Activated CD4-positive, alpha-beta memory T cell treated with anti-CD3 and anti-CD28 coated beads for 36 hours (primary cell): ENCODE measurements around the gene GALM. TPM values are rescaled to one million over a fixed set of nuclear protein-coding genes. Genes with fewer than 3 reads are reported as not detected.
A peak's percentile ranks its signal among the peaks of the same experiment; 100 is the strongest.

Source experiments
- CTCF ChIA-PET: fragments of 350-600 bp; sonication (Branson Sonifier 250); formaldehyde crosslinking; loops from one replicate; lab custom pipeline; 2021; ENCODE audit warnings: antibody characterized with exemption, inconsistent platforms; lab: Charles Lee
- POLR2A ChIA-PET: fragments of 350-600 bp; sonication (Branson Sonifier 250); formaldehyde crosslinking; loops from one replicate; lab custom pipeline; 2021; ENCODE audit warnings: antibody characterized with exemption; lab: Charles Lee
- DNase-seq: peaks from one replicate; pipeline ENCODE4 v3.0.0-alpha.2; 2020
- H3K27ac Mint-ChIP-seq: one replicate; pipeline ENCODE4 v1.8.0; 2021; ENCODE audit warnings: mixed read lengths
- H3K27me3 Mint-ChIP-seq: one replicate; pipeline ENCODE4 v1.8.0; 2021; ENCODE audit warnings: mixed read lengths
- H3K36me3 Mint-ChIP-seq: one replicate; pipeline ENCODE4 v1.8.0; 2021; ENCODE audit warnings: mixed read lengths
- H3K4me1 Mint-ChIP-seq: one replicate; pipeline ENCODE4 v1.8.0; 2021; ENCODE audit warnings: low read depth, mixed read lengths
- H3K4me3 Mint-ChIP-seq: one replicate; pipeline ENCODE4 v1.8.0; 2021; ENCODE audit warnings: mild to moderate bottlenecking, mixed read lengths
- H3K9me3 Mint-ChIP-seq: one replicate; pipeline ENCODE4 v1.8.0; 2021; ENCODE audit warnings: mixed read lengths
- intact Hi-C: fragments of 100-400 bp; cut with micrococcal nuclease; formaldehyde crosslinking; loops from one replicate; pipeline ENCODE4 v1.15.1; 2023
- total RNA-seq, 2 experiments: library from RNA; stranded (reverse); gene quantifications; one replicate each; pipeline ENCODE4 v1.2.3, GENCODE V29; 2021

The GALM gene
- 10 to 100 TPM; 90.2 to 95.3 TPM for total RNA-seq

DNA sequence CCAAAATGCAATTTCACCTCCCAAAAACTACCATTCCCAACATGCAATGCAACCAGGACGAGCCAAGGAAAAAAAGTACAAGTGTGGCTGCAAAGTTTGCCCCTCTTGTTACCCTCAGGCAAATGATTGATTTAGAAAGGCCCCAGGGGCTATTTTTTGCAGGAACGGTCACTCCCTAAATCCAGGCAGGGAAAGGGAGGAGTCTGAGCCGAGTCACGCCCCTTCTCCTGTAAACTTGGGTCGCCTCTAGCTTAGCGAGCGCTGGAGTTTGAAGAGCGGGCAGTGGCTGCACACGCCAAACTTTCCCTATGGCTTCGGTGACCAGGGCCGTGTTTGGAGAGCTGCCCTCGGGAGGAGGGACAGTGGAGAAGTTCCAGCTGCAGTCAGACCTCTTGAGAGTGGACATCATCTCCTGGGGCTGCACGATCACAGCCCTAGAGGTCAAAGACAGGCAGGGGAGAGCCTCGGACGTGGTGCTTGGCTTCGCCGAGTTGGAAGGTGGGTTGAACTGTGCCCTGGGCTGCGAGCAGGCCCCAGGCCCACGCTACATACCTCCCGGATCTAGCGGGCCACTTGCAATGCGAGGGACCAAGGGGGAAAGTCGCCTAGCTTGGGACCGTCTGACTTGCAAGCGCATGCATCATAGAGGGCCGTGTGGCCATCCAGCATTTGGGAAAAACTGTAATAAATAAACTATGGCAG, at the start of gene GALM:
Gene GALM (plus strand): TSS at position 261 of the 702 bp plus-strand sequence. CDS start 48 bp downstream, at position 309.
- intact Hi-C loops = loop anchor here (2.0 to 10.0 kb wide), 3 partner anchors 25 to 549 kb away; no protein-coding TSS in a partner anchor
- POLR2A ChIA-PET = interaction anchor here (0.5 to 6.4 kb wide), 14 partner anchors 12 to 85 kb away, joined by 3 to 235 read pairs (median 6); partner anchors contain the start of genes HNRNPLL and SRSF7
- Mint-ChIP-seq H3K27ac (peak within 1 kb of the TSS; percentile 97), H3K27me3 (no peaks in the 10 kb centered on the region), H3K9me3 (no peaks in the 10 kb centered on the region), H3K36me3 (peaks cover 34% of the 10 kb centered on the region), H3K4me1 (peaks cover 68% of the 10 kb centered on the region), H3K4me3 (peak within 1 kb of the TSS; percentile 85)
- peak; percentile 82 for DNase-seq
- CTCF ChIA-PET = interaction anchor here (0.7 to 5.6 kb wide), 10 partner anchors 8 to 84 kb away, joined by 3 to 85 read pairs (median 4); partner anchors contain the start of gene HNRNPLL

DNA sequence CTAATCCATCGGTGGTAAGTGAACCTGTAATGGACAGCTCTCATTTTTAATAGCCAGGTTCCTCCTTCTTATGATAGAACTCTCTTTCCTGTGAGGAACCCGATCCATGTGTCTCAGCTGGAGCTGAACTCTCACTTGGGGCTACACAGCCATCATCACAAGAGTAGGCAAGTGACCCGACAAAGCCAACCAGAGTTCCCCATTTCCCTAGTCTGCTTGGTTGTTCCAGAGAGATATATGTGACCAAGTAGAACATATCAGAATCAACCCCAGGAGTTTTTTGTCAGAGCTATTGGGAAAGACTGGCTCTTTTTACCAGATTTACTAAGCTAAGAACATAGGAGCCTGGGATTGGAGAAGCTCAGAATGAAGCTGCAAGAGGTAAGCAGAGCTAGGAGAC, 48.6 kb upstream of the GALM start:
- ChIA-PET CTCF (interaction anchor here (1.6 to 6.8 kb wide), 2 partner anchors 15 to 124 kb away, joined by 4 to 41 read pairs; partner anchors contain the start of gene HNRNPLL), POLR2A (interaction anchor here (1.2 to 1.6 kb wide), 2 partner anchors 9 to 50 kb away, joined by 4 to 6 read pairs; no protein-coding TSS in a partner anchor)
- DNase-seq = no peak
- intact Hi-C loops = no loop called here
- no peaks in the 10 kb centered on the region for H3K27me3 Mint-ChIP-seq
- no peak overlapping the region for H3K27ac Mint-ChIP-seq
- H3K36me3 Mint-ChIP-seq = no peaks in the 10 kb centered on the region
- peaks cover 4% of the 10 kb centered on the region for H3K9me3 Mint-ChIP-seq
- H3K4me1 Mint-ChIP-seq = peaks cover 45% of the 10 kb centered on the region
- no peak overlapping the region for H3K4me3 Mint-ChIP-seq

DNA sequence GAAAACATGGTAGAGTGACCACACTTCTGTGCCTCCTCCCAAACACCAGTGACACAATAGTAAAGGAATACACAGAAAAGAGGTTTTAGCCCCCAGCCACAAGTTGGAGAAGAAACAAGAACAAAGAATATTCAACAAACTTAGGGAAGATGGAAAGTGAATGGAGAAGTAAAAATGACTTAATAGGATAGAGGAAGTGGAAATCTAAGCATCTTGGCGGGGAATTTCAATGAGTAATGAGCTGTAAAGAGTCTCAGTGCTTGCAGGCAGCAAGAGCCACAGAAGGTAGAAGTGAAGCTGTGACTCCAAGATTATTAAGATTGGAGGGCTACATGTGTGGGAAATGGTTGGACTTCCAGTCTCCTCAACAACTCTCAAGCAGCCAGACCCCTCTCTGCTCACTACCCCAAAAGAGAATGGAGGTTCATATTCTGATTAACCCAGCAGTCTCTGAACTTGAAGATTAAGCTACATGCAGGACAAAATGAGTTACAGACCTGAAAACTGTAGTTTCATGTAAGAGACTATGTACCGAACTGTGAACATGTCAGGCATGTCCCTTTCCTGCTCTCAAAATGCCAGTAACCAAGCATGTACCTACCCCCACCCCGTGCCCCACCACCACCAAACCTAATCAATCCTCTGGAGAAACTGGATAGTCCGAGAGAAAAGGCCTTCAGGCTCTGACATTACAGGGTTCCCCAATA, 46.3 kb upstream of the GALM start:
- no peaks in the 10 kb centered on the region for H3K27me3 Mint-ChIP-seq
- ChIA-PET POLR2A (interaction anchor here (0.5 kb wide), 1 partner anchor 72 kb away, joined by 7 read pairs; no protein-coding TSS in a partner anchor), CTCF (interaction anchor here (0.6 to 1.2 kb wide), 2 partner anchors 16 to 69 kb away, joined by 4 to 5 read pairs; no protein-coding TSS in a partner anchor)
- DNase-seq = no peak
- H3K4me3 Mint-ChIP-seq = no peak overlapping the region
- intact Hi-C loops = no loop called here
- H3K36me3 Mint-ChIP-seq = no peaks in the 10 kb centered on the region
- H3K4me1 Mint-ChIP-seq = peaks cover 26% of the 10 kb centered on the region
- no peak overlapping the region for H3K27ac Mint-ChIP-seq
- peaks cover 4% of the 10 kb centered on the region for H3K9me3 Mint-ChIP-seq

DNA sequence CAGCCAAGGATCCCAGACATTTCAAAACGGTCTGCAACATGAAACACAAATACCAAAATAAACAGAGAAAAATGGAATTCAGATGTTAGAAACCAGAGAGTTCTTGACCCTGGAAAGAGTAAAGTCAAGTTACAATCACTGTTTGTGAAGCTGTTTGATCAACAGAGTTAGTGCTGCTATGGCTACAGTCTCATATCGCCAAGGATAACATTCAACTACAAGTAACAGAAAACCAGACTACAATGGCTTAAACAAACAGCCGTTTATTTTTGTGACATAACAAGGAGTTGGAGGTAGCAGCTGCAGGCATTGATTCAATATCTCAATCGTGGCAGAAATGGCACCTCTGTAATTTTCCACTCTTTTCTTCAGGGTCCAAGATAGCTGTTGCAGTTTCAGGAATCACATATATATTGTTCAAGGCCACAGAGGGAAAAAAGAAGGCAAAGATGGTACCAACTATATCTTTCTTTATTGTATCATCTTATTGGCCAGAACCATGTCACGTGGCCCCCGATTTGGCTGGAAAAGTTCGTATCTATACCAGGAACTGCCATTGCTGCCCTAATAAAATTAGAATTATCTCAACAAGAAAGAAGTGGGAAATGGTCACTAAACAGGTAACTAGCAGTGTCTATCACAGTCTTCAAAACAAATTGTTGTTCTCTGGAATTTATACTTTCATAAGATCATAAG, 45.5 kb upstream of the GALM start:
- CTCF ChIA-PET = interaction anchor here (1.2 kb wide), 1 partner anchor 17 kb away, joined by 4 read pairs; no protein-coding TSS in a partner anchor
- no peak overlapping the region for H3K4me3 Mint-ChIP-seq
- POLR2A ChIA-PET = interaction anchor here (0.5 kb wide), 1 partner anchor 71 kb away, joined by 7 read pairs; no protein-coding TSS in a partner anchor
- peaks cover 19% of the 10 kb centered on the region for H3K4me1 Mint-ChIP-seq
- intact Hi-C loops = no loop called here
- no peaks in the 10 kb centered on the region for H3K27me3 Mint-ChIP-seq
- DNase-seq = no peak
- peaks cover 4% of the 10 kb centered on the region for H3K9me3 Mint-ChIP-seq
- H3K36me3 Mint-ChIP-seq = no peaks in the 10 kb centered on the region
- no peak overlapping the region for H3K27ac Mint-ChIP-seq

DNA sequence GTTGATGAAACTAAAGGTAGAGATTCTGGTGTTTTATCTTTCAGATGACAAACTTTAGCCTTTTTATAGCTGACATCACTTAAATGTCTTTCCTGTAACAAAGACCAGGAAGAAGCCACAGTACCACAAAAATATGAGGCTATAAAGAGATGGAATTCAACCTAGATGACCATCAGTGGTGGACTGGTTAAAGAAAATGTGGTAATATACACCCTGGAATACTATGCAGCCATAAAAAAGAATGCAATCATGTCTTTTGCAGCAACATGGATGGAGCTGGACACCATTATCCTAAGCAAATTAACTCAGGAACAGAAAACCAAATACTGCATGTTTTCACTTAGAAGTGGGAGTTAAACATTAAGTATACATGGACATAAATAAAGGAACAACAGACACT, 44.9 kb upstream of the GALM start:
- peaks cover 4% of the 10 kb centered on the region for H3K9me3 Mint-ChIP-seq
- POLR2A ChIA-PET = no interaction called here

DNA sequence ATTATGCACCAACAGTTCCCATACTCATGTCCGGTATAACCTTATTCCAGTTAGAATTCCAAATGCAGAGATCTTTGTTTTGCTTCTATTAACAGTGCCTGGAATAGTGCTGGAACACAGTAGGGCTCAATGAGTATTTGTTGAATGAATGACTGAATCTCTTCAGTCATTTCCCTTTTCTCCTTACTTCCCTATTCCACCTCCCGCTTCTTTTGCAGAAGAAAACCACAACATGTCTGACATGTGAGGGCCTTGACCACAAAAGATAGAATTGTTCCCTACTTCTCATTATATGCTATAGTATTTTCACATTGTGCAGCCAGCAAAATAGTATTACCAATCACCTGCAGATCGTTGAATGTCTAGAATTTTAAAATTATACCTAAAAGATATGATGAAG, 43.7 kb upstream of the GALM start:
- Mint-ChIP-seq H3K27me3 (no peaks in the 10 kb centered on the region), H3K27ac (no peak overlapping the region), H3K4me3 (no peak overlapping the region), H3K4me1 (peaks cover 22% of the 10 kb centered on the region), H3K9me3 (peaks cover 4% of the 10 kb centered on the region), H3K36me3 (no peaks in the 10 kb centered on the region)
- ChIA-PET POLR2A (no interaction called here), CTCF (no interaction called here)
- no peak for DNase-seq
- intact Hi-C loops = no loop called here

More for the DNA sequence above, 44.9 kb upstream of the GALM start:
- no peak overlapping the region for H3K4me3 Mint-ChIP-seq
- CTCF ChIA-PET = no interaction called here
- H3K36me3 Mint-ChIP-seq = no peaks in the 10 kb centered on the region
- intact Hi-C loops = no loop called here
- peaks cover 17% of the 10 kb centered on the region for H3K4me1 Mint-ChIP-seq
- no peak for DNase-seq
- no peaks in the 10 kb centered on the region for H3K27me3 Mint-ChIP-seq
- no peak overlapping the region for H3K27ac Mint-ChIP-seq

DNA sequence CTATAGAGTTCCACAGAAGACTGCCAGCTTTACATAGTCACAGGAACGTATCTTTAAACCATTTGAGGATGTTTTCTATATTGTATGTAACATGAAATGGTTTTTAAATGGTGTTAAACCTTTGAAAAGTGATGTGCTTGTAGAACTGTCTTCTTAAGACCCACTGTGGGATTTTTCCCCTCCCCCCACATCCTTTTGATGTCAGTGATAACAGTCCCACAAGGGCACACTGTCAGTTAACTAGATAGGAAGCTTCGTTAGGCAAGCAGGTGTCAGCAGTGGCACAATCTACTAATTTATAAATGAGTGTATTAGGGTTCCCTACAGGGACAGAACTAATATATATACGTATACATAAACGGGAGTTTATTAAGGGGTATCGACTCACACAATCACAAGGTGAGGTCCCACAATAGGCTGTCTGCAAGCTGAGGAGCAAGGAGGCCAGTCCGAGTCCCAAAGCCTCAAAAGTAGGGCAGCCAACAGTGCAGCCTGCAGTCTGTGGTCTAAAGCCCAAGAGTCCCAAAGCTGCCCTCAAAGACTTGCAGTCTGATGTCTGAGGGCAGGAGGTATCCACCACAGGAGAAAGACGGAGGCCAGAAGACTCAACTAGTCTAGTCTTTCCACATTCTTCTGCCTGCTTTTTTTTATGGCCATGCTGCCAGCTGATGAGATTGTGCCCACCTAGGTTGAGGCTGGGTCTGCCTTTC, 39.4 kb upstream of the GALM start:
- Mint-ChIP-seq H3K4me1 (peaks cover 19% of the 10 kb centered on the region), H3K27me3 (no peaks in the 10 kb centered on the region), H3K36me3 (no peaks in the 10 kb centered on the region), H3K27ac (peak overlapping the region; percentile 54), H3K9me3 (no peaks in the 10 kb centered on the region), H3K4me3 (no peak overlapping the region)
- CTCF ChIA-PET = interaction anchor here (1.3 to 1.5 kb wide), 4 partner anchors 11 to 114 kb away, joined by 3 to 5 read pairs (median 4); no protein-coding TSS in a partner anchor
- POLR2A ChIA-PET = interaction anchor here (1.1 to 1.3 kb wide), 2 partner anchors 9 to 22 kb away, joined by 3 to 4 read pairs; no protein-coding TSS in a partner anchor
- DNase-seq = peak; percentile 43
- intact Hi-C loops = no loop called here

DNA sequence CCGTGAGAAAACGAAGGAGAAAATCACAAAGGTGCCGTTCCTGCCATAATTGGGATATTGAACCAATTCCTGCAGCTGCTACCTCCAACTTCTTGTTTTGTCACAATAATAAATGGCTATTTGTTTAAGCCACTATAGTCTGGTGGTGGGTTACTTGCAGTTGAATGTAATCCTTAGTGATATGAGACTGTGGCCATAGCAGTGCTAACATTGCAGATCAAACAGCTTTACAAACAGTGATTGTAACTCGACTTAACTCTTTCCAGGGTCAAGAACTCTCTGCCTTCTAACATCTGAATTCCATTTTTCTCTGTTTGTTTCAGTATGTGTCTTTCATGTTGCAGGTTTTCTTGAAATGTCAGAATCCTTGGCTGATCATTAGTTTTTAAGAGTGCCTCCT, 38.5 kb upstream of the GALM start:
- H3K36me3 Mint-ChIP-seq = no peaks in the 10 kb centered on the region
- H3K9me3 Mint-ChIP-seq = no peaks in the 10 kb centered on the region
- no peak for DNase-seq
- intact Hi-C loops = no loop called here
- H3K27ac Mint-ChIP-seq = no peak overlapping the region
- POLR2A ChIA-PET = no interaction called here
- H3K4me1 Mint-ChIP-seq = peaks cover 19% of the 10 kb centered on the region
- CTCF ChIA-PET = interaction anchor here (1.3 kb wide), 1 partner anchor 113 kb away, joined by 3 read pairs; no protein-coding TSS in a partner anchor
- no peaks in the 10 kb centered on the region for H3K27me3 Mint-ChIP-seq
- no peak overlapping the region for H3K4me3 Mint-ChIP-seq

DNA sequence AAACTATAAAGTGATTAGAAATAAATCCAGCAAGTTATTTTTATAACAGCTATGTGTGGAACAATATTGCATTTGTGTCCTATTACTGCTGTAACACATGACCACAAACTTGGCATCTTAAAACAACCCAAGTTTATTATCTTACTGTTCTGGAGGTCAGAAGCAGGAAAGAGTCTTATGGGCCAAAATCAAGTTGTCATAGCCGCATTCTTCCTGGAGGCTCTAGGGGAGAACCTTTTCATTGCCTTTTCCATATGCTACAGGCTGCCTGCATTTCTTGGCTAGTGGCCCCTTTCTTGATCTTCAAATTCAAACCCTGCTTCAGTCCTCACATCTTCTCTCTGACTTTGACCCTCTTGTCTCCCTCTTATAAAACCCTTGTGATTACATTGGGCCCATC, 36.2 kb upstream of the GALM start:
- intact Hi-C loops = no loop called here
- Mint-ChIP-seq H3K27ac (no peak overlapping the region), H3K9me3 (no peaks in the 10 kb centered on the region), H3K27me3 (no peaks in the 10 kb centered on the region), H3K4me1 (peaks cover 30% of the 10 kb centered on the region), H3K36me3 (no peaks in the 10 kb centered on the region), H3K4me3 (no peak overlapping the region)
- ChIA-PET CTCF (no interaction called here), POLR2A (no interaction called here)
- DNase-seq = no peak

DNA sequence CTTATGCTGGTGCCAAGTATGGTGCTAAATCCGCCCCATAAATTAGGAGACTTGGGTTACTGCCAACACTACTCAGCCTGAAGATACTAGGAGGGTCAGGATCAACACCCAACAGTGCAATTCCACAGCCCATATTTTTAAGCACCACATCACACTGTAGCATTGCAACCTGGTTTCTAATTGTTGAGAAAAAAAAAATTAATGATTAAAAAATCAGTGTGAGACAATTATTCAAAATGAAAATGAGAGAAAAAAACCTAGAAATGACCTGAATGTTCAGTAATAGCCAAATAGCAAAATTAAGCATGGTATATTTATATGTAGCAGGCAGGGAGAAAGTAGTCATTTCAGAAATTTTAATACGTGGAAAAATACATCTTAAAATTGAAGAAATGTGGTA, 33.9 kb upstream of the GALM start:
- intact Hi-C loops = no loop called here
- CTCF ChIA-PET = no interaction called here

DNA sequence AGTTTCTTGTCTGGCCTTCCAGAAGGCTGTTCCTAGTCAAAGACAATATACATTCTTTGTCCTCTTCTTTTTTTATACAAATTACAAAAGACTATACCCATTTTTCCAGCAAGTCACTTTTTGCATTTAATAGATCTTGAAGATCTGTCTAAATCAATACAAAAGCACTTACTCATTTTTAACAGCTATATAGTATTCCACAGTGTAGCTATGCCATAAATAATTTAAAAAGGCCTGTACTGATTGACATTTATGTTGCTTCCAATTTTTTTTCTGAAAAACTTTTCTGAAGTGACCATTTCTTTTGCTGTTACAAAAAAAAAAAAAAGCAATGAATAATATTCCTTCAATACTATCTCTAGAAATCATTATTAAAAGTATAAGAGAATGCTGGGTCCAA, 32.9 kb upstream of the GALM start:
- H3K4me3 Mint-ChIP-seq = no peak overlapping the region
- DNase-seq = no peak
- H3K9me3 Mint-ChIP-seq = no peaks in the 10 kb centered on the region
- no peak overlapping the region for H3K27ac Mint-ChIP-seq
- peaks cover 17% of the 10 kb centered on the region for H3K4me1 Mint-ChIP-seq
- CTCF ChIA-PET = no interaction called here
- no peaks in the 10 kb centered on the region for H3K36me3 Mint-ChIP-seq
- no peaks in the 10 kb centered on the region for H3K27me3 Mint-ChIP-seq
- POLR2A ChIA-PET = no interaction called here
- intact Hi-C loops = no loop called here

More for the DNA sequence above, 33.9 kb upstream of the GALM start:
- no peak for DNase-seq
- Mint-ChIP-seq H3K4me3 (no peak overlapping the region), H3K27me3 (no peaks in the 10 kb centered on the region), H3K36me3 (no peaks in the 10 kb centered on the region), H3K4me1 (peaks cover 18% of the 10 kb centered on the region), H3K27ac (no peak overlapping the region), H3K9me3 (no peaks in the 10 kb centered on the region)
- POLR2A ChIA-PET = no interaction called here
